SU-DHL-6 (cell line): ENCODE measurements around the gene RHOB.

Source experiments
- CTCF ChIP-seq: fragments of 200-600 bp; sonication (generic); IDR thresholded peaks from one replicate; pipeline ENCODE4 v1.5.1; 2017; ENCODE audit warnings: antibody characterized with exemption, mild to moderate bottlenecking, low read length, moderate library complexity; ENCODE audit not compliant: insufficient read depth, poor library complexity, severe bottlenecking
- EZH2phosphoT487 ChIP-seq: fragments of 200-600 bp; sonication (generic), shearing (Covaris generic); conservative IDR thresholded peaks from 2 replicates; pipeline ENCODE4 v1.6.1; 2018; ENCODE audit warnings: mild to moderate bottlenecking, antibody characterized with exemption, low read length, moderate library complexity, mixed read lengths

- no peak for TF ChIP-seq CTCF
- no peak for TF ChIP-seq EZH2phosphoT487
Measured at GRCh38 chr2:20452551-20452950, 5.7 kb downstream of the RHOB start.
